HG03558 (cell line): ENCODE data around the gene HAO2.
"Not testable (repeated sequence)": the region's sequence is repeated elsewhere in the genome, so short reads cannot be mapped to it uniquely, and the experiment has no call there.

Experiments used
- ATAC-seq: cut with Tn5 transposase; IDR thresholded peaks from one replicate; pipeline ENCODE4 v1.9.1; 2021; ENCODE audit warnings: moderate number of reproducible peaks; ENCODE audit not compliant: unreplicated experiment; ENCODE audit errors: extremely low read depth

HAO2 gene

DNA sequence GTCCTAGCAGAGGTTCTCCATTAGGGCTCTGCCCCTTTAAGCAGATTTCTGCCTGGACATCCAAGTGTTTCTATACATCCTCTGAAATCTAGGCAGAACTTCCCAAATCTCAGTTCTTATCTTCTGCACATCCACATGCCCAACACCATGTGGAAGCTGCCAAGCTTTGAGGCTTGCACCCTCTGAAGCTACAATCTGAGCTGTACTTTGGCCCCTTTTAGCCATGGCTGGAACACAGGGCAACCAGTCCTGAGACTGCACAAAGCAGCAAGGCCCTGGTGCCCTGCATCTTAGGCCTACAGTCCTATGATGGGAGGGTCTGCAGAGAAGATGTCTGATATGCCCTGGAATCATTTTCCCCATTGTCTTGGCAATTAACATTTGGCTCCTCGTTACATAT is 8.0 kb downstream of the HAO2 start:
- no peak for ATAC-seq

DNA sequence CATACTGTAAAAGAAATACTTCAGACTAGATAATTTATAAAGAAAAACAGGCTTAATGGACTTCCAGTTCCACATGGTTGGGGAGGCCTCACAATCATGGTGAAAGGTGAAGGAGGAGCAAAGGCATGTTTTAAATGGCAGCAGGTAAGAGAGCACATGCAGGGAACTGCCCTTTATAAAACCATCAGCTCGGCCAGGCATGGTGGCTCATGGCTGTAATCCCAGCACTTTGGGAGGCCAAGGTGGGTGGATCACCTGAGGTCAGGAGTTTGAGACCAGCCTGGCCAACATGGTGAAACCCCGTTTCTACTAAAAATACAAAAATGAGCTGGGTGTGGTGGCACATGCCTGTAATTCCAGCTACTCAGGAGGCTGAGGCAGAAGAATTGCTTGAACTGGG is 9.0 kb downstream of the HAO2 start:
- not testable (repeated sequence) for ATAC-seq

DNA sequence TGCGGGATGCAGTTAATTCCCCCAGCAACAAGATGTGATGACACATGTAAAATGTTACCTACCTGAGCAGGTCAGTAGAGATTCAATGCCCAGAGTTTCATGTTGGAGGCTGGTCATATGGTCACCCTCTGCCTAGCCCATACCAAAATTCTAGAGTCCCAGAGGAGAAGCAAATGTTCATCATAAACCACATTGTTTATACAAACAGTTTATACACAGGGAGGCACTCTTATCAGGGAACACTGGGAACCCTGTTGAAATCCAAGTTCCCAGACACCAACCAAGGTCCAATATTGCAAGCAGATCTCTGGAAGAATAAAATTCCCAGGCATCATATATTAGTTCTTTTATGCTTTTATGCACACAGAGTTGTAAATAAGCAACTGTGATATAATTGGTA is 10.5 kb downstream of the HAO2 start:
- ATAC-seq = no peak

DNA sequence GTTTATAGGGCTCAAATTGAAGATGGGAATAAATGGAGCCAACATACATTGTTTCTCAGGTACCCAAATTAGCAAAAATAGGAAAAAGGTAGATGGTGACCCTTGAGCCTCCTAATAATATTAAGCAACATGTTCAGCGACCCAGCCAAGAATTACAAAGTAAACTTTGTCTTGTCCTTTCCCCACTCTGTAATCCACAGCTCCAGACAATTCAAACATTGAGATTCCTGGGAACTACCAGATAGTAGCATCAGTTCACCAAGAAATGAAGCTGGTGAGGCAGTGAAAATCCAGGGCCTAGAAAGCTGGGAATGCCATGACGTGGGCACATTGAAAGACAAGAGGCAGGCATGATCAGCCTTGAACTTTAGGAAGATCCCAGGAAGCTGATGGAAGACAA is 11.7 kb downstream of the HAO2 start:
- no peak for ATAC-seq

DNA sequence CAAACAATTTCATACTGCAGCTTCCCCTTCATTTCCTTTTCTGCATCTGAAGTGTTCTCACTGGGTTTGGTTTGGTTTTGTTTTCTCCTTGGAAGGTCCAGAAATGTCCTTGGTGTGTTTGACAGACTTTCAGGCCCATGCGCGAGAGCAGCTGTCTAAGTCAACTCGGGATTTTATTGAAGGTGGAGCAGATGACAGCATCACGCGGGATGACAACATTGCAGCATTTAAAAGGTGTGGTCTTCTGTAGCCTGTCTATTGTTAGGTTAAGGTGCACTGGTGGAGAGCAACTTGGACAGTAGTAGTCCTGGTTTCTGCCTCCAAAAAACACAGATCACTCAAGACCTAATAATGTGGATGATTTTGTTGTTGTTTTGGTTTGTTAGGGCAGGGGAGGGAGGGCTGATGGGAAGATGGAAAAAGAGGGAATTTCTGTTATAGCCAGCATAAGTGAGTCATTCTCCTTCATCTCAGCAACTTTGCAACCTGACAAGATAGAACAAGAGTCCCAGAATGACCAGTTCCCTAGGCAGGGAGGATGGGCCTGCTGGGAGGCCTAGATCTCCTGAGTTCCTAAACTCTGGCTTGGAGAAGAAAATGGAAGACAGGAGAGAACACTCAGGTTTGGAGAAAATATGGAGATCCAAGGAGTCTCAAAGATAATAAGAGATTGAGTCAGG is 12.5 kb downstream of the HAO2 start:
- no peak for ATAC-seq

DNA sequence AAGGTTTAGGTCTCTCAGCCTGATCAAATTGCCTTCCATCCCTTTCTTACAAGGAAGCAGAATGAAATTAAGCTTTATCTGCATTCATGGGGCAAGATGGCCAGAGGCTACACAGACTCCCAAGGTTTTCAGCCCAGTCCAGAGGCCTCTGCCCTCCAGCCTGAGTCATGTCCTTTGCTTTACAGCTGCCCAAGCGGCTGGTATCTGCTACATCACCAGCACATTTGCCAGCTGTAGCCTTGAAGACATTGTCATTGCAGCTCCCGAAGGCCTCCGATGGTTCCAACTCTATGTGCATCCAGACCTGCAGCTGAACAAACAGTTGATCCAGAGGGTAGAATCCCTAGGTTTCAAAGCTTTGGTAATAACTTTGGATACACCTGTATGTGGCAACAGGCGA is 16.0 kb downstream of the HAO2 start:
- ATAC-seq = no peak

DNA sequence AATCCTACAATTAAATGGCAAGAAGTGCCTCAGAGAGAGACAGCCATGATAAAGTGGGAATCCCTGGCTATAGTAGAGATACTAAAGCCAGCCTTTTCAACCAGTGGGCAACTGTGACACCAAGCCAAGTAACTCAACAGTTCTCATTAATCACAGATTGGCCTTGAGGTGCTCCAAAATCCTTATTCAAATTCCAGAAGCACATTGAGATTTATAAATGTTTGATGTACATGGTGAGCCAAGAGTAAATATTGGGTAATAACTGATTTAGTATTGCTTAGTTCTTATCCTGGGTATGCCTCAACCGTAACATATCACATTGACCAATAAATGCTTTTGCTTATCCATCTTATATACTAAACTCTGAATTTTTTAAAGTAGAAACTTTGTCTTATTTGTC is 17.1 kb downstream of the HAO2 start:
- ATAC-seq = no peak

DNA sequence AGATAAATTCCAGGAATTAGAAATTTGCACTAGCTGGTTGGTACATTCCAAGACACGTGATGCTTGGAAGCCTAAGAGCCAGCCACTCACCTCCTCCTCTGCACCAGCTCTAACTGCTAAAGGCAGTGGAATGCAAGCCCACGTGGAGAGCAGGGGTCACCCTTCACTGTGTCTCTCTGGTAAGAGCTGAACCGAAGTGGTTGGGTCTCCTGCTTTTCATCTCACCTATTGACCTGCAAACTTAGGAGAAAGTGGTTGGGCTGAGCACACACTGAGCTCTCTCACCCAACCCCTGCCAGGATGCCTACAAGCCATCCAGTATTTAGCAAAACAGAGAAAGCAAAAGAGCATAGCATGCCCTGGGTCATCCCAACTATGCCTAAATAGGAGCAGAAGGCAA is 19.3 kb downstream of the HAO2 start:
- no peak for ATAC-seq

DNA sequence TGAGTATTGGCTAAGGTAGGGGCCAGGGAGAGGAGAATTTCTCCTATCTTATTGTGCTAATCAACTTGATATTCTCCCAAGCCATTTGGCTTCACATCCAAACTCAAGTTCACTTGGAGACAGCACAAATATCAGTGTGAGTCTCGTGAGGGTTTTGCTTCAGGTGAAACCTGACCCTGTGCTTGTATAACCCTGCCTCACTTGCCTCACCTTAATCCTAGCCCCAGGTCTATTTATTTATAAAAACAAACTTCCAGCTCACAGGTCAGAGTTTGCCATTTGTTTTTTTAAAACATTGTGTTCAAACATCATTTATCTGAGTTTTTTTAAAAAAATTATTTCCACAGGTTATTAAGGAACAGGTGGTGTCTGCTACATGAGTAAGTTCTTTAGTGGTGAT is 19.9 kb downstream of the HAO2 start:
- no peak for ATAC-seq

DNA sequence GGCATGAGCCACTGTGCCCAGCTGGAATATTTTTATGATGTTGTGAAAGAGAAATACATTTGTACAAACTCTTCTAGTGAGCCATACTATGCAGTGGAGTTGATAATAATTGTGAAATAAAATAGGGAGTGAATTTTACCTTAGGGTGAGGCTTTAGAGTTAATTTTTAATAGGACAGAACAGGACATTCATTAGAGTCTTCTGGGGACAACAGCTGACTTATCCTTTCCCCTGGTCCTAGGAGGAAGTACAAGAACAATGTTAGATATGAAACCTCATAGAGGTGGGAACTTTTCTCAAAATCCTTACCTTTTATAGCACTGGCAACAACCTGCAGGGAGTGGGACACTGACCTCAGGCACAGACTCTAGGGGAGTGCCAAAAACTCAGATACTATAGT is 21.9 kb downstream of the HAO2 start:
- no peak for ATAC-seq

DNA sequence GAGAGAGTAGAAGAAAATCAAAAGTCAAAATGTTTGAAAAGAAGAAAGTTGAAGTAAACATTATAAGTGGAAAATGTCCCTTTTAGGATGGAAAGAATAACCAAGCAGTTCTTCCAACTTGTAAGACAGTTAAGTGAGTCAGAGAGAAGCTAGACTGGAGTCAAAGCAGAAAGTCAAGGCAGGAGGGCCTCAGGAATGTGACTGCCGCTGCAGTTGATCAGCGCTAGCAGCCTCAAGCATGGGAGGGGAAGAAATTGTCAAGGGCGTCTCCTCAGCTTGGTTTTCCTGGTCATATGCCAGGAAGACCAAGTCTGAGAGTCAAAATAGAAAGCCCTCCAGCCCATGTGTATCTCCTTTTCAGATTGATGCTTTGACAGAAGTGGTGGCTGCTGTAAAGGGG is 23.2 kb downstream of the HAO2 start:
- ATAC-seq = no peak

DNA sequence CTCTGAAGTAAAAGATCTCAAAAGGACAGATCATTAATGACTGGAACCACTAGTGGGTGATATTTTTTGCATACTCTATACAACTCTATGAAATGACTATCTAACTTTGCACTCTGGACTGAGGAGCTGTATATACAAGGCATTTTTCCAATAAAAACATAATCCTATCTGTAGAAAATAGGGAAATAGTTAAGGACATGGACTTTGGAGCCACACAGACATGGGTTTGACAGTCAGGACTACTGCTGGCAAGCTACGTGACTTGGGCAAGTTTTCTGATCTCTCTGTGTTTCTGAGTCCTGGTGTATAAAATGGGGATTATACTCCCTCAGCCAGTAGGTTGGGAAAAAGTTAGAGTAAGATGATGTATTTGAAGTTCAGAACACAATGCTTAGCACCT is 25.5 kb downstream of the HAO2 start:
- ATAC-seq = no peak

DNA sequence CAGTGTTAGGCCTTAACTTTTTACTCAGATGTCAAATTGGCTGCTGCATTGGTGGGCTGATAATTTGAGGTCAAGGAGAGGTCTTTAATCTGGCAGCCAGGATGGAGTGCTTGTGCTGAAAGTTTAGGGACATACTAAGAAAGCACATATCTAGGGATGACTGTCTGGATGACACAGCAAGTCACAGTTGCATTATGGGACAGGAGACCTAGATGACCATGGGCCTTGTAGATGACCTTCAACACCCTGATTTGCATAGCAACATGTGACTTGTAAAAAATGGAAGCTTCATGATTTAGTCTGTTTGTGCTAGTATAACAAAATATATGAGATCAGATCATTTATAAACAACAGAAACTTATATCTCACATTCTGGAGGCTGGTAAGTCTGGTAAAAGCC is 28.4 kb downstream of the HAO2 start:
- ATAC-seq = no peak

DNA sequence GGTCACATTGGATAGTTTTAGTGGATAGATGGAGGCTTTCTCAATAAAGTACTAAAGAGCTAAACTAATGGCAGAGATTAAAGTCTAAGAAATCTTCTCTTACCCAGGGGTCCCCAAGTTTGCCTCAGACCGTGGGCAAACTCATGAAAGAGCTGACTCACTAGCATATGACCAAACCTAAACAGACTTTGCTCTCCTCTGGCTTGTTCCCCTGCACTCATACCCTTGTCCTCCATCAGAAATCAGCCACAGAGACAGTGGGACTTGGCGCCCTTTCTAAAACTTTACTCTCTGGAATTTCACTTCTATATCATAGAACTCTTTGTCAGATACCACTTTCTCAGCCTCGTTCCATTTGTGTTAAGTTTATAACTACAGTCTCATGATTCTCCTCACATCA is 29.4 kb downstream of the HAO2 start:
- ATAC-seq = no peak

DNA sequence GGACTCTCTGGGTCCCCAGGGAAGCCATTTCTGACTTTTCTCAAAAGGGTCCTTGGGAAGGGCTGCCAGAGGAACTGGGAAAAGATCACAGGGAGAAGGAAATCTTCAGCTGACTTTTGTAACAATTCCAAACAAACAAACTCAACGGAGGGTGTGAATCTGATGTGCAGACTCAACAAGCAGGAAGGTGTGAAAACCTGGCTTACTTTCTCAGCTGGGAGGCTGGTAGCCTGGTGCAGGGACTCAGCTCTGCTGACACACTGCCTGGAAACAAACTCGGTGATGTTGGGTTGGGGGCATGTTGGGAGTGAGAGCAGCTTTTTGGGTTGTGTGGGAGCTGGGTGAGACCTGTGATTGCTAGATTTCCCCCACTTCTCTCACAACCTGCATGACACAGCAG is 36.2 kb downstream of the HAO2 start:
- no peak for ATAC-seq

DNA sequence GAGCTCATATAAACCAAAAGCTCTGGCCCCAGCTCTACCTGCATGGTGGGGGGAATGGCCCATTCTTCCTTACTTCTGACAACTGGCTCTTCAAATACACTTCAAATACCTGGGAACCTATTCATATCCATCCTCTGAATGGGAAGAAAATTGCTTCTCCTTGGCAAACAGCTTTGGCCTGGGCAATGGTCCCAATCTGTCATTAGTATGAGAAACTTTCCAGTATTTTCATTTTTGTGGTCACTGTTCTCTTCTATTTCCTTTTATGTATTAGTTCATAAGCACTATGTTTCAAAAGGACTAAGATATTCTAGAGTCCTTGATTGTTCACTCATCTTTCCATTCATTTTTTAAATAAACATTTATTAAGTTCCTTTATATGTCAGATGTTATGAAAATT is 41.1 kb downstream of the HAO2 start:
- no peak for ATAC-seq

DNA sequence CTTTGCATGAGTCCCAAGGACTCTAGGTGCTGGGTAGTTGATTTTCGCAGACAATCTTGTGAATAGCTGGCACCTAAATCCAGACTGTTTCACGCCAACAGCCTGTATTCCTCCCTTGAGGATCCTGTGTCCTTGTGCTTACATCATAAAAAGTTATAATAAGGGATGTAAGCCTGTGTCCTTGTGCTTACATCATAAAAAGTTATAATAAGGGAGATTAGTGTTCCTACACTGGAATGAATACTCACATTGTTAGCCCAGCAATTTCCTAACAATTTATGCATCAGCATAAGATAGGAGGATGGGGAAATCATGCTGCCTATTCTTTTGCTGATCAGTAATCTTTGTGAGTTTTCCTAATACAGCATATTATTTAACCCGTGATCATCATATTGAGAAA is 42.4 kb downstream of the HAO2 start:
- ATAC-seq = no peak

DNA sequence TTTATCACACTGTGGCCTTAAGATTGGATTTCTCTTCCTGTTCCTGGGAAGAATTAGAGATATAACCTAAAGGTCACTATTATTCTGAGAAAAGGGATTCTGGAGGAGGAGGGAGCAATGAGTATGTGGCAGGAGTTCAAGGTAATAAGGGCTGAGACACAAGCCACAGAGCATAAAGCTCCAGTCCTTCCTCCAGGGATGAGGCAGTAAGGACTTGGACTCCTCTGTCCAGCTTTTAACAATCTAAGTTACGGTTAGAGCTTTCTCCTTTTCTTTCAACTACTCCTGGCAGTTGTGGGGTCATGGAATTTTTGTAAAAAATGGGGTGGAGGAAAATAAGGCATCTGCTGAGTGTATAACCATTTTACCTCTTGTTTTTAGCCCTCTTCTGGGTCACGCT is 46.4 kb downstream of the HAO2 start, which contains the start of gene HSD3B2:
Gene HSD3B2 (plus strand): TSS at position 201 of the 400 bp plus-strand sequence. CDS start 270 bp downstream, outside the sequence.
- no peak for ATAC-seq

DNA sequence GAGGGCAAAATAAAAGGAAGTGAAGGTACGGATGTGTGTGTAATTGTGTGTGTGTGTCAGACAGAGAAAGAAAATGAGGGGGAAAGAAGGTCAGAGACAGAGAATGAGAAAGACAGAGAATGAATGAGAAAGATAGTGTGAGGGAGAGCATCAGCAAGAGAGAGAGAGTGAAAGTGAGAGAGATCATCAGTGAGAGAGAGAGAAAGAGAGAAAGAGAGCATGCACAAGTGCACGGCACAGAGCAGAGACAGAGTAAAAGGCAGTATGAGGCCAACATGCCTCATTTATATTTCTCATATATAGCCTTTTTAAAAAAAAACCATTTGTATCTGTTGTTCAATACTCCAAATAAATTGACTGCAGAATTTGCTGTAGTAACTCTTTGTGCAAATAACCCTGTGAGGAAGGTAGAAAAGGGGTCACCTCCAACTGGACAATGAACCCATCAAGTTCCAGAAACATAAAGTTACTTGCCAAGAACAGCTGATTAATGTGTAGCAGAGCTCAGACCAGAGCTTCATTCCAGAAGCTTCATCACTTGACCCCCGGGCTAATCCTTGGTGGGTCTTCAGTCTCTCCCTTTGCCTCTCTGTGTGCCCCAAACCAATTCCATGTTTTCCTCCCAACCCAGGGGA is 47.5 kb downstream of the HAO2 start:
- no peak for ATAC-seq

DNA sequence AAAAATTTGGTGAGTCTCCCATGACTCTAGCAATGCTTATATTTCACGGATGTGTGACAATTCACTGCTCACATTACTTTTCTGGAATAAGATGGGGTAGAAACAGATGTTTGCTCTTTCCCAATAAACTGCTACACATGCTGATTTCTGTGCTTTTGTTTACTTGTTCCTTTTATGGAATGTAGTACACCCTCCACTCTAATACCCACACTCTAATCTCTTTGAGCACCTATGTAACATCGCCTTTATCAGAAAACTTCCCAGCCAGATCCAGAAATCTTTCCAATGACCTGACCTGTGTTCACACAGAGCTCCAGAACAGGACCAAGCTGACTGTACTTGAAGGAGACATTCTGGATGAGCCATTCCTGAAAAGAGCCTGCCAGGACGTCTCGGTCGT is 50.5 kb downstream of the HAO2 start:
- no peak for ATAC-seq

DNA sequence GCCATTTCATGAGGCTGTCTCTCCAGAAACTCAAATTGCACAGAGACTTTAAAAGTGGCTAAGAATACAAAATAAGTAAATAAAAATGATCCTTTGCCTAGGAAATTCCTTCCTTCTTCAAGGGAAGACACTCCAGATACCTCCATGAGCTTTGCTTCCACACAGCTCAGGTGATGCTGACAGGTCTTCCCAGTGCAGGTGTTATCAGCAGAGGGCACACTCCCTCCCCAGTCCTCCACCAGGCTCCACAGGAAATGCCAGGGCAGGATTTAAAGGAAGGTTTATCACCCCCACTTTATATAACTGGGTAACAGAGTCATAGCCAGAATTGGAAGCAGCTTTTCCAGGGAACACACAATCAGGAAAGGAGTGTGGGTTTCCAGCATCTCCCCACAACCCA is 52.1 kb downstream of the HAO2 start:
- ATAC-seq = no peak

DNA sequence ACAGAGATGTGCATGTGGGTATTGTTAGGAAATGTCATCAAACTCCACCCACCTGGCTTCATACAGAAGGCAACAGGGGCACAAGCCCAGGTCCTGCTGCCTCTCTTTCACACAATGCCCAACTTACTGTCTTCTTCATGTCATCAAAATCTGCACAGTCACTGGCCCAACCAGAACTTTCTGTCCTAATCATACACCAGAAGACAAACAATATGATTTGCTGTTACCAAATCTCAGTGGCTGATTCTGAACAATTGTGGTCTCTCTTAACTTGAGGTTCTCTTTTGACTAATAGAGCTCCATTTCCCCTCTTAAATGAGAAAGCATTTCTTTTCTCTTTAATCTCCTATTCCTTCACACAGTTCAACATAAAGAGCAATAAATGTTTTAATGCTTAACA is 54.0 kb downstream of the HAO2 start:
- ATAC-seq = no peak
